ENCODE data around the gene TOMM34.
A peak's percentile ranks its signal among the peaks of the same experiment; 100 is the strongest.

TOMM34 gene, protein sequence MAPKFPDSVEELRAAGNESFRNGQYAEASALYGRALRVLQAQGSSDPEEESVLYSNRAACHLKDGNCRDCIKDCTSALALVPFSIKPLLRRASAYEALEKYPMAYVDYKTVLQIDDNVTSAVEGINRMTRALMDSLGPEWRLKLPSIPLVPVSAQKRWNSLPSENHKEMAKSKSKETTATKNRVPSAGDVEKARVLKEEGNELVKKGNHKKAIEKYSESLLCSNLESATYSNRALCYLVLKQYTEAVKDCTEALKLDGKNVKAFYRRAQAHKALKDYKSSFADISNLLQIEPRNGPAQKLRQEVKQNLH

GRCh38 chr20:44960103-44960852, at the start of gene TOMM34:
TOMM34 (minus strand) TSS chr20:44960397; CDS start chr20:44960333, 64 bp downstream.
- Histone ChIP-seq H2AFZ (ENCODE audit: low read length) (peak within 1 kb of the TSS; percentile 75), H3K4me1 (ENCODE audit: insufficient read depth, low read length, poor library complexity, severe bottlenecking) (peaks cover 45% of the 10 kb centered on the region), H3F3A (ENCODE audit: low read depth) (no peaks in the 10 kb centered on the region), H3K79me2 (ENCODE audit: insufficient read depth, low read length) (peaks cover 48% of the 10 kb centered on the region), H4K20me1 (ENCODE audit: insufficient read depth, low read length, poor library complexity, severe bottlenecking) (peaks cover 16% of the 10 kb centered on the region), H3K9ac (ENCODE audit: low read depth, low read length, poor library complexity, severe bottlenecking) (peak within 1 kb of the TSS; percentile 83), H3K36me3 (ENCODE audit: insufficient read depth, low read length) (peaks cover 13% of the 10 kb centered on the region), H3K9me2 (replicated peaks; ENCODE audit: low read depth, low read length) (no peaks in the 10 kb centered on the region), H3K4me3 (ENCODE audit: low read length, poor library complexity, severe bottlenecking) (peak within 1 kb of the TSS; percentile 88), H3K9me3 (ENCODE audit: insufficient read depth, low read depth, low read length) (no peaks in the 10 kb centered on the region), H3K4me2 (ENCODE audit: low read depth, low read length, poor library complexity, severe bottlenecking) (peak within 1 kb of the TSS; percentile 88), H3K27me3 (ENCODE audit: insufficient read depth, low read length, poor library complexity, severe bottlenecking) (no peaks in the 10 kb centered on the region)
- TF ChIP-seq CTCF (conservative IDR thresholded peaks at IDR 0.05; ENCODE audit: low read length) (no peak), EZH2phosphoT487 (IDR thresholded peaks at IDR 0.05; ENCODE audit: borderline replicate concordance) (no peak)

GRCh38 chr20:45008521-45009049, 48.4 kb upstream of the TOMM34 start:
- H3K79me2 ChIP-seq (ENCODE audit: insufficient read depth, low read length), result no peaks in the 10 kb centered on the region

DNA sequence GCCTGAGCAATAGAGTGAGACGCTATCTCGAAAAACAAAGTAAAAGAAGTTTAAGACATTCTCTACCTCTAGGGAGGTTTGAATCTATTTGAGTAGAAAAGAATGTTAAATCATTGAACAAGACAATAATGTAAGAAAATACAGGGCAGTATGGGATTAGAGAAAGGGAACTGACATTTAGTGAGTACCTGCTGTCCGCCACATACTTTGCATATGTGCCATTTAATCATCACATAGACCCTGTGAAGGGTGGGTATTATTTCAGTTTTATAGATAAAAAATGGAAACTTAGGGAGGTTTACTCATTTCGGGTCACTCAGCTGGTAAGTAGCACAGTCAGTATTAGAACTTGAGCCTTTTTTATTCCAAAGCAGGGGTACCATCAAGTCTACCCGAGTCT, 37.5 kb upstream of the TOMM34 start:
- Histone ChIP-seq H3K4me1 (ENCODE audit: insufficient read depth, low read length, poor library complexity, severe bottlenecking) (peaks cover 11% of the 10 kb centered on the region), H3K9ac (ENCODE audit: low read depth, low read length, poor library complexity, severe bottlenecking) (no peak overlapping the region), H3K36me3 (ENCODE audit: insufficient read depth, low read length) (peaks cover 68% of the 10 kb centered on the region; the same call in 1 of the 2 replicates), H3K9me3 (ENCODE audit: insufficient read depth, low read depth, low read length) (no peaks in the 10 kb centered on the region), H3K27me3 (ENCODE audit: insufficient read depth, low read length, poor library complexity, severe bottlenecking) (no peaks in the 10 kb centered on the region), H2AFZ (ENCODE audit: low read length) (no peak overlapping the region), H3K4me2 (ENCODE audit: low read depth, low read length, poor library complexity, severe bottlenecking) (no peak overlapping the region), H4K20me1 (ENCODE audit: insufficient read depth, low read length, poor library complexity, severe bottlenecking) (no peaks in the 10 kb centered on the region), H3F3A (ENCODE audit: low read depth) (no peaks in the 10 kb centered on the region), H3K9me2 (replicated peaks; ENCODE audit: low read depth, low read length) (no peaks in the 10 kb centered on the region), H3K79me2 (ENCODE audit: insufficient read depth, low read length) (peaks cover 3% of the 10 kb centered on the region; the same call in 1 of the 2 replicates), H3K4me3 (ENCODE audit: low read length, poor library complexity, severe bottlenecking) (no peak overlapping the region)
- TF ChIP-seq CTCF (conservative IDR thresholded peaks at IDR 0.05; ENCODE audit: low read length) (no peak), EZH2phosphoT487 (IDR thresholded peaks at IDR 0.05; ENCODE audit: borderline replicate concordance) (no peak)

More at GRCh38 chr20:45008521-45009049, 48.4 kb upstream of the TOMM34 start:
- H3K27me3 ChIP-seq (ENCODE audit: insufficient read depth, low read length, poor library complexity, severe bottlenecking), result no peaks in the 10 kb centered on the region
- no peak overlapping the region for H3K4me2 ChIP-seq (ENCODE audit: low read depth, low read length, poor library complexity, severe bottlenecking)
- no peaks in the 10 kb centered on the region for H3F3A ChIP-seq (ENCODE audit: low read depth)
- peaks cover 52% of the 10 kb centered on the region; the same call in 1 of the 2 replicates for H3K36me3 ChIP-seq (ENCODE audit: insufficient read depth, low read length)
- no peak overlapping the region for H3K9ac ChIP-seq (ENCODE audit: low read depth, low read length, poor library complexity, severe bottlenecking)
- TF ChIP-seq EZH2phosphoT487 (IDR thresholded peaks at IDR 0.05; ENCODE audit: borderline replicate concordance) (no peak), CTCF (conservative IDR thresholded peaks at IDR 0.05; ENCODE audit: low read length) (no peak)
- no peak overlapping the region for H2AFZ ChIP-seq (ENCODE audit: low read length)
- no peaks in the 10 kb centered on the region for H3K4me1 ChIP-seq (ENCODE audit: insufficient read depth, low read length, poor library complexity, severe bottlenecking)
- H3K9me3 ChIP-seq (ENCODE audit: insufficient read depth, low read depth, low read length), result no peaks in the 10 kb centered on the region
- no peaks in the 10 kb centered on the region for H3K9me2 ChIP-seq (replicated peaks; ENCODE audit: low read depth, low read length)
- peaks cover 4% of the 10 kb centered on the region for H4K20me1 ChIP-seq (ENCODE audit: insufficient read depth, low read length, poor library complexity, severe bottlenecking)
- H3K4me3 ChIP-seq (ENCODE audit: low read length, poor library complexity, severe bottlenecking), result no peak overlapping the region

All from Loucy (cell line).